Muscle layer of duodenum (tissue), 2 donors: ENCODE data around the gene CLIC3.
A peak's percentile ranks its signal among the peaks of the same experiment; 100 is the strongest.

ENCODE experiments used
- H3K27ac ChIP-seq: one replicate; pipeline ENCODE4 v1.7.0; 2013; ENCODE audit warnings: mild to moderate bottlenecking, low read length
- H3K27me3 ChIP-seq: one replicate; pipeline ENCODE4 v1.7.0; 2013; ENCODE audit warnings: low read depth, mild to moderate bottlenecking, control low read depth, low read length
- H3K36me3 ChIP-seq, 2 donors: one replicate each; pipeline ENCODE4 v1.7.0; 2013; ENCODE audit warnings: low read length in 2 of 2, control low read depth in 1 of 2, mild to moderate bottlenecking in 1 of 2; ENCODE audit not compliant: insufficient read depth in 2 of 2, control insufficient read depth in 1 of 2
- H3K4me1 ChIP-seq, 2 donors: one replicate each; pipeline ENCODE4 v1.7.0; 2013; ENCODE audit warnings: low read length in 2 of 2, mild to moderate bottlenecking in 2 of 2, control low read depth in 1 of 2, moderate library complexity in 1 of 2; ENCODE audit not compliant: insufficient read depth in 2 of 2, control insufficient read depth in 1 of 2
- H3K4me3 ChIP-seq, 2 donors: one replicate each; pipeline ENCODE4 v1.7.0; 2013; ENCODE audit warnings: low read length in 2 of 2, low read depth in 1 of 2, mild to moderate bottlenecking in 1 of 2
- H3K9me3 ChIP-seq, 2 donors: one replicate each; pipeline ENCODE4 v1.7.0; 2013; ENCODE audit warnings: low read length in 2 of 2, control low read depth in 1 of 2, mild to moderate bottlenecking in 1 of 2; ENCODE audit not compliant: control insufficient read depth in 1 of 2
- donor health status: healthy.

Gene CLIC3

DNA sequence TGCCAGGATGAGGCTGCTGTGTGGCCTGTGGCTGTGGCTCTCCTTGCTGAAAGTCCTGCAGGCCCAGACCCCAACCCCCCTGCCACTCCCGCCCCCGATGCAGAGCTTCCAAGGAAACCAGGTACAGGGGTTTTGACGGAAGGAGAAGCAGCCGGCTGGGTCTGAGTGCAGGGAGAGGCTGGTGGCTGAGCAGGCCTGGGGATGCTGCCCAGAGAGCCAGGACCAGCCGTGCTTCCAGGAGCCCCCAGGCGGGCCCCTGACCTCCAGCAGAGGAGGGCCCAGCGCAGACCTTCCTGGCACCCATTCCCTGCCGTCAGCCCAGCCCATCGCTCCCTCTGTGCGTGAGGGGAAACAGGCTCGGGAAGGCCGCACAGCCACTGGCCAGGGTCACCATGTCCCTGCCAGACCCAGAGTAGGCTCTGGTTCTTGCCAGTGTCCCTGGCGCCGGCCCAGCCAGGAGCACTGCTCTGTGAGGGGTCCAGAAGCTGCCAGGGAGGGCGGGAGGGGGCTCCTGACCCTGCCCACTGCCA is 44.0 kb downstream of the CLIC3 start:
- Histone ChIP-seq H3K4me1 (peaks cover 0 to 13% of the 10 kb centered on the region in 2 donors), H3K27ac (no peak overlapping the region), H3K4me3 (no peak overlapping the region), H3K9me3 (no peaks in the 10 kb centered on the region), H3K36me3 (no peaks in the 10 kb centered on the region), H3K27me3 (no peaks in the 10 kb centered on the region)

GRCh38 chr9:136951541-136952320 is 44.6 kb downstream of the CLIC3 start, which contains the start of gene LCN12:
TSS of gene LCN12 (plus strand) at chr9:136952273. CDS start at chr9:136952328, 55 bp downstream.
- H3K27me3 ChIP-seq = no peaks in the 10 kb centered on the region
- H3K4me3 ChIP-seq = no peak within 1 kb of the TSS
- H3K9me3 ChIP-seq = no peaks in the 10 kb centered on the region
- H3K27ac ChIP-seq = no peak within 1 kb of the TSS
- peaks cover 0 to 13% of the 10 kb centered on the region in 2 donors for H3K4me1 ChIP-seq
- no peaks in the 10 kb centered on the region for H3K36me3 ChIP-seq

DNA sequence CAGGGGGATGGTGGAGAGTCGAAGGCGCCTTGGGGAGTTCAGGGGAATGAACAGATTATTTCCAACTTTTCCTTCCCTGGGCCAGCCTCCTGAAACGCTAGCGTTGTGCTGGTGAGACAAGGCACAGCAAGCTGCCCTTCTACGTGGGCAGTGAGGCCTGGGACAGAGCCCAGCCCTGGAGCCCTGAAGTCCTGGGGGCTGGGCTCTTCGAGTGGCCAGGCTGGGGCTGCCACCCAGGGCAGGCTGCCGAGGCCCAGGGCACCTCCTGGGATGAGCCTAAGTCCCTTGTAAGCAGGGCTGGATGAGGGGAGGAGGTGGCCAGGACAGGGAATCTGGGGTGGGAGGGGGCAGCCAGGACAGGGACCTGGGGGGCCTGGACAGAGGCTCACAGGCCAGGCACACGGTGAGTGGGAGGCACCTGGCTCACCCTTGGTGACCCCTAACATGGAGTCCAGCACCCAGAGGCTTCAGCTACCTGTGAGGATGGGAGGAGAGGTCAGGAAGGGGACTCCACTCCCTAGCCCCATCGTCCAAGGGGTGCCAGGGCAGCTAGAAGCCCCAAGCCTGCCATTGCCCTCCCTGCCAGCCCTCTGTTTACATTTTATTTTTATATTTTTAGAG is 45.6 kb downstream of the CLIC3 start:
- peak overlapping the region; percentile 53 to 92 for H3K4me3 ChIP-seq
- H3K27me3 ChIP-seq = no peaks in the 10 kb centered on the region
- H3K9me3 ChIP-seq = no peaks in the 10 kb centered on the region
- peak overlapping the region; percentile 60 for H3K27ac ChIP-seq
- H3K4me1 ChIP-seq = peaks cover 0 to 13% of the 10 kb centered on the region in 2 donors
- no peaks in the 10 kb centered on the region for H3K36me3 ChIP-seq

DNA sequence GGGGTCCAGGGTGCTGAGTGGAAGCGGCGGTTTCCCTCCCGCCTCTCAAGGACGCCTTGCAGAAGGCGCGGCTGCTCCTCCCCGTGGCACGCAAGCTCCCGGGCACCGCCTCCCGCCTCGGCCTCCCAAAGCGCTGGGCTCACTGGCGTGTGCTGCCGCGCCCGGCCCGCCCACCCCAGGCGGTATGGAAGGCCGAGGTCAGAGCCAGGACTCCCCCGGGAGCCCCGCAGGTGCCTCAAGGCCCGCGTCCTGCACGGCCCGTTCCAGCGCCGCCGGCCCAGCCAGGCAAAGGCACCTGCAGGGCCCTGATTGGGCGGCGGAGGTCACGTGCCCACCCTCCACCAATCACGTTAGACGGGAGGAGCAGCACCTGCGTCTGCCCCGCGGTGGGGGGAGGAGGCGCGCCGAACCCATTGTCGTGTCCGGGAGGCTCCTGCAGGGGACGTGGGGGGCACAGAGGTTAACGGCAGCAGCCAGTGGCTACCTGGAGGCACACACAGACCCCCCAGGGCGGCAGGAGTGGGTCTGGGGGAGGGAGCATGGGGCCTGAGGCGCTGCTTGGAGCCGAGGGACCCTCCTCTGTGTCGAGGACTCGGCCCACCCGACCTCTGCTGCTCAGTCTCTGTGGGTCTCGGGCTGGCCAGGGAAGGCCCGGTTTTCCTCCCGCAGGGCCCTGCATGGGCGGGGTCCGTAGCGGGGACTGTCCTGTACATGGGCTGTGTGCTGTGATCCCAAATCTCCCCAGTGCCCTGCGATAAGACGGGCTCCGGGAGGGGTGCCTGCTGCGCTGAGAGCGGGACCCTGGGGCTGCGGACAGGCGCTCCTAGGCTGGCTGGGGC is 46.3 kb downstream of the CLIC3 start:
- no peaks in the 10 kb centered on the region for H3K9me3 ChIP-seq
- peak overlapping the region; percentile 53 to 92 for H3K4me3 ChIP-seq
- no peaks in the 10 kb centered on the region for H3K27me3 ChIP-seq
- no peaks in the 10 kb centered on the region for H3K36me3 ChIP-seq
- peaks cover 0 to 13% of the 10 kb centered on the region in 2 donors for H3K4me1 ChIP-seq
- peak overlapping the region; percentile 60 for H3K27ac ChIP-seq

DNA sequence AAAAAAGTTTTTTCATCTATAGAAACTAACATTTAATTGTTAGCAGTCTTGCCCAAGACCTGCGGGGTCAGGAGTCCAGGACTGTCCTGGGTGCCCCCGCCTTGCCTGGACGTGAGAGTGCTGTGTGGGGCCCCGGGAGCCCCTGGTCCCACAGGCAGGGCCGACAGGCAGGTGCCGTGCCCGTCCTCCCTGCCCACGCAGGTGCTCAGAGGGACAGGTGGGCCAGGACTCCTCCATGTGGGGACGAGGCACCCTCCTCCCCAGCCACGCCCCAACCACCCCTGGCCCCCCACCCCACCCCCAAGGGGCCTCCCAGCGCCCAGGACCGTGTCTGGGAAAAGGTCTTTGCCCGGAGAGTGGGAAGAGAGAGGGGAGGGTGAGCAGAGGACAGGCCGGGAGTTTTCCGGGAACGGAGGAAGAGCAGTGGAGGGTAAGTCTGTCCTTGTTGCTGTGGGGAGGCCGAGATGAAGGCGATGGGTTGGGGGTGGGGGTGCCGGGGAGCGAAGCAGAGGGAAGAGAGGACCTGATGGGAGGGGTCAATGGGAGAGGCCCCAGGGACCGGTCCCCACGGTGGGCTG is 47.0 kb downstream of the CLIC3 start:
- H3K36me3 ChIP-seq = no peaks in the 10 kb centered on the region
- H3K4me3 ChIP-seq = peak overlapping the region; percentile 53 to 92
- H3K9me3 ChIP-seq = no peaks in the 10 kb centered on the region
- peak overlapping the region; percentile 45 for H3K27ac ChIP-seq
- H3K27me3 ChIP-seq = no peaks in the 10 kb centered on the region
- H3K4me1 ChIP-seq = peaks cover 0 to 13% of the 10 kb centered on the region in 2 donors

DNA sequence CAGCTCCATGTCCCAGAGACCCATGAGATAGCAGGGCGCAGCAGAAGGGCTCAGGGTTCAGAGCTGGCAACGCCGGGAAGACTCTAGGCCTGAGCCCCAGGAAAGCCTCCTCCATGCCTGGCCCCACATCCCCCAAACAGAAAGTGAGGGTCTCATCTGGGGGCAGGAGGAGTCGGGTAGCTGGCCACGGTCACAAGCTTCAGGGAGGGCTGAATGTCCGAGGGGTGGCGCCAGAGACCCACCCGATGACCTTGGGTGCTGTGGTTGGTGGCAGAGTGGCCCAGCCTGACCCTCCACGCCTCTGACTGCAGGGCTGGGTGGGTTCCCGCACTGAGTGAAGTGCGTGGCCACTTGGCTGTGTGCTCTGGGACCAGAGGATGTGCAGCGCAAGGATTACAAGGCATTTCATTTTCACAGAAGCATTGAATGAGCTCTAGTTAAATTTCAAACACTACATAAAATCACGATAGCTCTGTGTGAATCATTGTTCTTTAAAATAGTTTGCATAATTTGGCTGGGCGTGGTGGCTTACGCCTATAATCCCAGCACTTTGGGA is 48.3 kb downstream of the CLIC3 start:
- Histone ChIP-seq H3K4me1 (peaks cover 0 to 22% of the 10 kb centered on the region in 2 donors), H3K27me3 (no peaks in the 10 kb centered on the region), H3K9me3 (no peaks in the 10 kb centered on the region), H3K27ac (no peak overlapping the region), H3K36me3 (peaks cover 0 to under 1% of the 10 kb centered on the region in 2 donors), H3K4me3 (no peak overlapping the region)

- no peaks in the 10 kb centered on the region for H3K27me3 ChIP-seq
- peaks cover 0 to 9% of the 10 kb centered on the region in 2 donors for H3K36me3 ChIP-seq
- H3K27ac ChIP-seq = no peak overlapping the region
- peaks cover 0 to 28% of the 10 kb centered on the region in 2 donors for H3K4me1 ChIP-seq
- no peaks in the 10 kb centered on the region for H3K9me3 ChIP-seq
- no peak overlapping the region for H3K4me3 ChIP-seq
Observed at GRCh38 chr9:136947028-136947891, 49.1 kb downstream of the CLIC3 start.

- no peaks in the 10 kb centered on the region for H3K27me3 ChIP-seq
Observed at GRCh38 chr9:136946228-136947027, 49.9 kb downstream of the CLIC3 start.

GRCh38 chr9:136945333-136946227 is 50.8 kb downstream of the CLIC3 start:
- H3K9me3 ChIP-seq = no peaks in the 10 kb centered on the region
- no peak overlapping the region for H3K27ac ChIP-seq
- peaks cover 0 to 26% of the 10 kb centered on the region in 2 donors for H3K4me1 ChIP-seq
- no peaks in the 10 kb centered on the region for H3K27me3 ChIP-seq
- no peak overlapping the region for H3K4me3 ChIP-seq
- H3K36me3 ChIP-seq = peaks cover 7 to 25% of the 10 kb centered on the region in 2 donors

More at GRCh38 chr9:136946228-136947027, 49.9 kb downstream of the CLIC3 start:
- no peak overlapping the region for H3K27ac ChIP-seq
- peaks cover 5 to 17% of the 10 kb centered on the region in 2 donors for H3K36me3 ChIP-seq
- H3K4me3 ChIP-seq = no peak overlapping the region
- H3K9me3 ChIP-seq = no peaks in the 10 kb centered on the region
- H3K4me1 ChIP-seq = peaks cover 0 to 28% of the 10 kb centered on the region in 2 donors
